Activated CD8-positive, alpha-beta memory T cell treated with anti-CD3 and anti-CD28 coated beads, Interleukin-2, amount 10 ng/mL, durations not matched to agents 7 days and 5 days (primary cell): ENCODE measurements around the gene RGL1. TPM values are rescaled to one million over a fixed set of nuclear protein-coding genes. Genes with fewer than 3 reads are reported as not detected.

Experiments
- ATAC-seq: fragments of 150-1000 bp; cut with Tn5 transposase; one replicate; pipeline ENCODE4 v1.10.0; 2021; ENCODE audit warnings: moderate library complexity
- CTCF ChIA-PET: fragments of 350-600 bp; sonication (Branson Sonifier 250); formaldehyde crosslinking; loops from one replicate; lab custom pipeline; 2021; ENCODE audit warnings: antibody characterized with exemption; lab: Charles Lee
- DNase-seq: peaks from one replicate; pipeline ENCODE4 v3.0.0-alpha.2; 2020
- H3K27ac Mint-ChIP-seq: one replicate; pipeline ENCODE4 v1.8.0; 2021; ENCODE audit warnings: mild to moderate bottlenecking, mixed read lengths
- H3K27me3 Mint-ChIP-seq: one replicate; pipeline ENCODE4 v1.8.0; 2021; ENCODE audit warnings: mixed read lengths
- H3K36me3 Mint-ChIP-seq: one replicate; pipeline ENCODE4 v1.8.0; 2021; ENCODE audit warnings: mild to moderate bottlenecking, mixed read lengths
- H3K4me1 Mint-ChIP-seq: one replicate; pipeline ENCODE4 v1.8.0; 2021; ENCODE audit warnings: mixed read lengths
- H3K4me3 Mint-ChIP-seq: one replicate; pipeline ENCODE4 v1.8.0; 2021; ENCODE audit warnings: mild to moderate bottlenecking, moderate library complexity, mixed read lengths
- H3K9me3 Mint-ChIP-seq: one replicate; pipeline ENCODE4 v1.8.0; 2022; ENCODE audit warnings: low read depth, mixed read lengths
- total RNA-seq, 2 experiments: library from RNA; stranded (reverse); gene quantifications; one replicate each; pipeline ENCODE4 v1.2.3, GENCODE V29; 2021

Gene RGL1
- total RNA-seq, 2 experiments from 2014 or later, result 2.0 to 2.9 TPM

GRCh38 chr1:183817576-183818288 lies 12.8 kb downstream of the RGL1 start:
- H3K4me3 Mint-ChIP-seq, result no peak overlapping the region
- no peaks in the 10 kb centered on the region for H3K4me1 Mint-ChIP-seq
- no peaks in the 10 kb centered on the region for H3K9me3 Mint-ChIP-seq
- CTCF ChIA-PET, result interaction anchor here (0.6 to 1.0 kb wide), 2 partner anchors 16 to 570 kb away, joined by 3 to 5 read pairs; no protein-coding TSS in a partner anchor
- no peak for ATAC-seq
- DNase-seq, result no peak
- H3K36me3 Mint-ChIP-seq, result no peaks in the 10 kb centered on the region
- no peak overlapping the region for H3K27ac Mint-ChIP-seq
- peaks cover 7% of the 10 kb centered on the region for H3K27me3 Mint-ChIP-seq

- no peak overlapping the region for H3K27ac Mint-ChIP-seq
- CTCF ChIA-PET, result no interaction called here
- no peaks in the 10 kb centered on the region for H3K36me3 Mint-ChIP-seq
- DNase-seq, result no peak
- H3K9me3 Mint-ChIP-seq, result no peaks in the 10 kb centered on the region
- H3K27me3 Mint-ChIP-seq, result peaks cover 3% of the 10 kb centered on the region
- no peaks in the 10 kb centered on the region for H3K4me1 Mint-ChIP-seq
- H3K4me3 Mint-ChIP-seq, result no peak overlapping the region
- ATAC-seq, result no peak
Observed at GRCh38 chr1:183819059-183819458, 14.1 kb downstream of the RGL1 start.

GRCh38 chr1:183821309-183821888 lies 16.5 kb downstream of the RGL1 start:
- CTCF ChIA-PET, result interaction anchor here (0.7 to 1.0 kb wide), 2 partner anchors 12 to 94 kb away, joined by 3 read pairs; no protein-coding TSS in a partner anchor
- H3K4me1 Mint-ChIP-seq, result no peaks in the 10 kb centered on the region
- H3K27ac Mint-ChIP-seq, result no peak overlapping the region
- H3K36me3 Mint-ChIP-seq, result no peaks in the 10 kb centered on the region
- H3K27me3 Mint-ChIP-seq, result peaks cover 3% of the 10 kb centered on the region
- ATAC-seq (no peak), DNase-seq (no peak)
- H3K4me3 Mint-ChIP-seq, result no peak overlapping the region
- H3K9me3 Mint-ChIP-seq, result no peaks in the 10 kb centered on the region

- H3K27ac Mint-ChIP-seq, result no peak overlapping the region
- DNase-seq (no peak), ATAC-seq (no peak)
- CTCF ChIA-PET, result interaction anchor here (0.7 to 1.0 kb wide), 2 partner anchors 11 to 94 kb away, joined by 3 read pairs; no protein-coding TSS in a partner anchor
- H3K36me3 Mint-ChIP-seq, result no peaks in the 10 kb centered on the region
- H3K9me3 Mint-ChIP-seq, result no peaks in the 10 kb centered on the region
- H3K4me3 Mint-ChIP-seq, result no peak overlapping the region
- H3K4me1 Mint-ChIP-seq, result no peaks in the 10 kb centered on the region
- peaks cover 3% of the 10 kb centered on the region for H3K27me3 Mint-ChIP-seq
Observed at GRCh38 chr1:183821889-183822611, 17.1 kb downstream of the RGL1 start.

GRCh38 chr1:183824291-183824690 lies 19.4 kb downstream of the RGL1 start:
- no peak overlapping the region for H3K27ac Mint-ChIP-seq
- no peaks in the 10 kb centered on the region for H3K27me3 Mint-ChIP-seq
- no peak for ATAC-seq
- no peaks in the 10 kb centered on the region for H3K9me3 Mint-ChIP-seq
- CTCF ChIA-PET, result no interaction called here
- H3K4me1 Mint-ChIP-seq, result no peaks in the 10 kb centered on the region
- no peak for DNase-seq
- H3K4me3 Mint-ChIP-seq, result no peak overlapping the region
- peaks cover under 1% of the 10 kb centered on the region for H3K36me3 Mint-ChIP-seq

GRCh38 chr1:183827801-183828200 lies 22.9 kb downstream of the RGL1 start:
- ATAC-seq, result no peak
- CTCF ChIA-PET, result interaction anchor here (0.7 kb wide), 1 partner anchor 88 kb away, joined by 4 read pairs; no protein-coding TSS in a partner anchor
- H3K4me1 Mint-ChIP-seq, result no peaks in the 10 kb centered on the region
- H3K4me3 Mint-ChIP-seq, result no peak overlapping the region
- no peaks in the 10 kb centered on the region for H3K9me3 Mint-ChIP-seq
- no peak for DNase-seq
- H3K36me3 Mint-ChIP-seq, result peaks cover 2% of the 10 kb centered on the region
- no peaks in the 10 kb centered on the region for H3K27me3 Mint-ChIP-seq
- H3K27ac Mint-ChIP-seq, result no peak overlapping the region

- H3K27ac Mint-ChIP-seq, result no peak overlapping the region
- no peak for DNase-seq
- no peak overlapping the region for H3K4me3 Mint-ChIP-seq
- H3K4me1 Mint-ChIP-seq, result no peaks in the 10 kb centered on the region
- ATAC-seq, result no peak
- no peaks in the 10 kb centered on the region for H3K9me3 Mint-ChIP-seq
- H3K27me3 Mint-ChIP-seq, result no peaks in the 10 kb centered on the region
- CTCF ChIA-PET, result interaction anchor here (1.7 kb wide), 1 partner anchor 11 kb away, joined by 3 read pairs; no protein-coding TSS in a partner anchor
- peaks cover 2% of the 10 kb centered on the region for H3K36me3 Mint-ChIP-seq
Observed at GRCh38 chr1:183830389-183830788, 25.5 kb downstream of the RGL1 start.

- CTCF ChIA-PET, result no interaction called here
- Mint-ChIP-seq H3K27ac (no peak overlapping the region), H3K9me3 (no peaks in the 10 kb centered on the region), H3K36me3 (peaks cover 2% of the 10 kb centered on the region), H3K4me3 (no peak overlapping the region), H3K4me1 (no peaks in the 10 kb centered on the region), H3K27me3 (no peaks in the 10 kb centered on the region)
- ATAC-seq (no peak), DNase-seq (no peak)
Observed at GRCh38 chr1:183831311-183831710, 26.4 kb downstream of the RGL1 start.

GRCh38 chr1:183832459-183832858 lies 27.5 kb downstream of the RGL1 start:
- CTCF ChIA-PET, result no interaction called here
- no peak for ATAC-seq

GRCh38 chr1:183834568-183834967 lies 29.6 kb downstream of the RGL1 start:
- Mint-ChIP-seq H3K9me3 (no peaks in the 10 kb centered on the region), H3K27ac (no peak overlapping the region), H3K36me3 (no peaks in the 10 kb centered on the region), H3K4me1 (no peaks in the 10 kb centered on the region), H3K4me3 (no peak overlapping the region), H3K27me3 (no peaks in the 10 kb centered on the region)
- CTCF ChIA-PET, result no interaction called here
- DNase-seq (no peak), ATAC-seq (no peak)

More at GRCh38 chr1:183832459-183832858, 27.5 kb downstream of the RGL1 start:
- Mint-ChIP-seq H3K4me3 (no peak overlapping the region), H3K36me3 (peaks cover 2% of the 10 kb centered on the region), H3K27ac (no peak overlapping the region), H3K27me3 (no peaks in the 10 kb centered on the region), H3K9me3 (no peaks in the 10 kb centered on the region), H3K4me1 (no peaks in the 10 kb centered on the region)
- no peak for DNase-seq

- no peak overlapping the region for H3K27ac Mint-ChIP-seq
- CTCF ChIA-PET, result no interaction called here
- peaks cover 4% of the 10 kb centered on the region for H3K4me1 Mint-ChIP-seq
- DNase-seq (no peak), ATAC-seq (no peak)
- no peaks in the 10 kb centered on the region for H3K27me3 Mint-ChIP-seq
- H3K36me3 Mint-ChIP-seq, result no peaks in the 10 kb centered on the region
- H3K4me3 Mint-ChIP-seq, result no peak overlapping the region
- H3K9me3 Mint-ChIP-seq, result no peaks in the 10 kb centered on the region
Observed at GRCh38 chr1:183836598-183836997, 31.7 kb downstream of the RGL1 start.

GRCh38 chr1:183837062-183837461 lies 32.1 kb downstream of the RGL1 start:
- Mint-ChIP-seq H3K4me3 (no peak overlapping the region), H3K36me3 (no peaks in the 10 kb centered on the region), H3K27me3 (no peaks in the 10 kb centered on the region), H3K4me1 (peaks cover 9% of the 10 kb centered on the region), H3K9me3 (no peaks in the 10 kb centered on the region), H3K27ac (no peak overlapping the region)
- ATAC-seq (no peak), DNase-seq (no peak)
- CTCF ChIA-PET, result no interaction called here

- Mint-ChIP-seq H3K4me1 (peaks cover 16% of the 10 kb centered on the region), H3K27ac (no peak overlapping the region), H3K4me3 (no peak overlapping the region), H3K36me3 (no peaks in the 10 kb centered on the region), H3K27me3 (no peaks in the 10 kb centered on the region), H3K9me3 (no peaks in the 10 kb centered on the region)
- ATAC-seq (no peak), DNase-seq (no peak)
- CTCF ChIA-PET, result no interaction called here
Observed at GRCh38 chr1:183838221-183838620, 33.3 kb downstream of the RGL1 start.
